GM03348 (cell line): ENCODE data around the gene SV2A.
"Not testable (repeated sequence)": the region's sequence is repeated elsewhere in the genome, so short reads cannot be mapped to it uniquely, and the experiment has no call there.

ENCODE experiments used
- DNase-seq: peaks from one replicate; pipeline ENCODE4 v3.0.0; 2012; ENCODE audit warnings: low spot score

The SV2A gene

GRCh38 chr1:149929856-149930255, 12.2 kb upstream of the SV2A start:
- no peak for DNase-seq

DNA sequence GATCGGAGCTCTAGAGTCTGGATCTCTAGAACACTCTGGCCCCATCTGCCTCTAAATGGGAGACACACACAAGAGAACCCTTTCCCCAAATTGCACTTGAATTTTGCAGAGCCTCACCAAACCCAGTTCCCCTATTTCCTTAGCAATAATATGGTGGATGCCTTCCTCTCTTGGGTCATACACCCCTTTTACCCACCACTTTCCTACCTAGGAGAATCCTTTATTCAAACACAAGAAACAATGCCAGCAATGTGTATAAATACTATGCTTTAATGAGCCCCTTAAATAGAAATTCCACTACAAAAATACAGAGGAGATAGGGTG, 10.7 kb upstream of the SV2A start:
- DNase-seq: no peak

DNA sequence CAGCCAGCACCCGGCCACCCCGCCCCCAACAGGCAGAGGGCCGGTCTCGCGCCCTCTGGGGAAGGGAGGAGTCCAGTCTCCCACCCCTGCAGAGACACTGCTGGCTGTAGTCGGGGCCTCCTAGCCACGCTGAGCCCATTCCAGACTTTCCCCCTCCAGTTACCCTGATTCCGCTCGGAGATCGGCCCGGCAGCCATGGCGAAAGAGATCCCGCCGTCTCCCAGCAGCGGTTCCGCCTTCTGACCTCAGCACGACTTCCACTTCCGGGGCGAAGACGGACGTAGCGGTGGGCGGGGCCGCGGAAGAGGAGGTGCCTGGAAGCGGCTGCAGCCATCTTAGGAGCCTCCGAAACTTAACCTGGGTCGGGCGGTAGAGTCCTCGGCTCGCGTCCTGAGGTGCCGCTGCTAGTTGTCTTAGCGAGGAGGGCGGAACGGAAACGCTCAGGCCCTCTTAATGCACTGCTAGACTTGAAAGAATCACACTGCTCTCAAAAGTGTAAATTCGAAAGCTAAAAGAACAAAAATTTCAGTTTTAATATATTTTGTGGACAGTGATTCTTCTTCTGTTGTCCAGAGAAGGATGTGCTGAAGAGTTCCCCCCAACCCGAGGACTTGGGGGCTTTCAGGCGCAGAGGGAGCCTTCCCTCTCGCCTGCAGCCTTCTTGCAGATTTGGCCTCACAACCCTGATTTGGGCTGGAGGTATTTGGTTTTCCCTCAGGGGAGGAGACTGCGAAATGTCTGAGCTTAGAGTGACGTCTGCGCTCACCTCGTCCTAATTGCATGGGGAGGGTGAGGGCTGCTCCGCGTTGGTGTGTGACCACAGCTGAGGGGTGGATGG, 10.1 kb upstream of the SV2A start, which contains the start of gene SF3B4:
TSS of gene SF3B4 (minus strand) at position 241 of the 838 bp plus-strand sequence. CDS start at position 197, 44 bp downstream.
- peak; percentile 96 for DNase-seq

GRCh38 chr1:149927056-149927562, 9.5 kb upstream of the SV2A start:
- no peak for DNase-seq

DNA sequence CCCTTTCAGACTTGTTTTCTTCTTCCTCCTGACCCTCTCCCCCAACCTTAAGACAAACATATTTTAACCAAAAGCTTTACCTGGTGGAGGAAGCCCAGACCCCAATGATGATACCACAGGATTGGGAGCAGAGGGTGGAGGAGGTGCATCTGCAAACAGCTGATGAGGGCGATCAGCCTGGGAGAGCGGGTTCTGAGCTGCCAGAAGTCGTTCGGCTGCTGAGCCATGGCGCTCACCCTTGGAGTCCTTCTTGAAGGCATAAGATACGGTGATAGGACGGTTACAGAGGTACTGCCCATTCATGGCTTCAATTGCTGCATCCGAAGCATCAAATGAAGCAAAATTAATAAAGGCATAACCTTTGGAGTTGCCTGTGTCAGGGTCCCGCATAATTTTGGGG, 8.7 kb upstream of the SV2A start:
- no peak for DNase-seq

- no peak for DNase-seq
These were observed 8.1 kb upstream of the SV2A start for GRCh38 chr1:149925751-149926150.

- DNase-seq: no peak
These were observed 7.7 kb upstream of the SV2A start for GRCh38 chr1:149925345-149925744.

DNA sequence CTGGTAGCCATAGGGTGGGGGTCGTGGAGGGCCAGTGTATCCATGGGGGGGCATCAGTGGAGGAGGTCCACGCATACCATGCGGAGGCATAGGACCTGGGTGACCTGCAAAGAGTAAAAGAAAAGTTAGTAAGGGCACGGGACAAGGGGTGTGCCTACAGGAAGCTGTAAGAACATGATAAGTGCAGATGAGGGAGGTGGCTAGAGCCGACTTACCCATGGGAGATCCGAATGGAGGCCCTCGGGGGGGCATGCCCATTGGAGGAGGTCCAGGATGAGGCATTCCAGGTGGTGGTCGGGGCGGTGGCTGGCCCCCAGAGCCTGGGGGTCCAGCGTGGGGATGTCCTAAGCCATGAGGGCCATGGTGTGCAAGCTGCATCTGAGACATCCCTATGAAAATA, 6.0 kb upstream of the SV2A start:
- no peak for DNase-seq

DNA sequence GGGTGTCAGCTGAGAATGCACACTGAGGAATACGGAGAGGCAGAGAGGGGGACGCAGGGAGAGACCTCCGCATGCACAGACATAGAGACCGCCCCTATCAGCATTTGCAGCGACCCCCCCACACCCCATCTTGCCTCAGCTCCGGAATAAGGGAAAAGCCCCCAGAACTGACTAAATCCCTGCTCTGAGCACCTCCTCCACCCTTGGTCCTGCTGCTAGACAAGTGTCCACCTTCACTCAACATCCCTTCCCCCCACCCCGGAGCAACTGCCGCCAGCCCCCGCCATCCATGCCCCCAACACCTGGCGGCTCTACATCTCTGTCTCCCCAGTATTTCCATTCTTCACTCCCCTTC, 769 bp downstream of the SV2A start:
- no peak for DNase-seq

DNA sequence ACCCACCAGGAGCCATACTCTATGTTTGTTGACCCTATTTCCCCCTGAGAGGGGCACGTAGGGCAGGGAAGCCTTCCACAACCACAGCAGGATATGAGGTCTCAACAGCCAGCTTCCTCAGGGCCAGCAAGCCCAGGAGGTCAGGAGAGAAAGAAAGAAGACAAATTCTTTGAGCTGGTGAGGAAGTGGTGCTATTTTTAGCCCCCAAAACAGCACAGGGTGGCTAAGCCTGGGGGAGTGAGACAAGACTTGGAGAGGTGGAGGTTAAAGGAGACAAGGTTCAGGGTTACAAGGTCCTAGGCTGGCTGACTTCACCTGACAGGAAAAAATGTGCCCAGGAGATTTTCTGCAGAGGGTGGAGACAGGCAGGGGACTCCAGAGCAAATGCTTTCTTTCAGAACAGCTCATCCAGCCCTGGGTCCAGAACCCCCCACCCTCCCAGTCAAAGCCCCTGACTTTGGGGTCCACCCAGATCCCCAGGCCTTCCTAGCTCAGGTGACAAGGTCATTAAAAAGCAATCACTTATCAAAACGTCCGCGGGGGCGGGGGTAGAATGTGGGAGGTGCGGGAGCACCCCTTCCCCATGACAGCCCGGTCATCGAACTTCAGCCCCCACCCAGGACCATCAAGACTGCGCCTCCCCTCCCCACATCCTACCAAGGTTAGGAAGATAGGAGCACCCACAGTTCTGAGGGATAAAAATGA, 1.3 kb downstream of the SV2A start:
- no peak for DNase-seq

- no peak for DNase-seq
These were observed 2.0 kb downstream of the SV2A start for GRCh38 chr1:149915429-149916192.

DNA sequence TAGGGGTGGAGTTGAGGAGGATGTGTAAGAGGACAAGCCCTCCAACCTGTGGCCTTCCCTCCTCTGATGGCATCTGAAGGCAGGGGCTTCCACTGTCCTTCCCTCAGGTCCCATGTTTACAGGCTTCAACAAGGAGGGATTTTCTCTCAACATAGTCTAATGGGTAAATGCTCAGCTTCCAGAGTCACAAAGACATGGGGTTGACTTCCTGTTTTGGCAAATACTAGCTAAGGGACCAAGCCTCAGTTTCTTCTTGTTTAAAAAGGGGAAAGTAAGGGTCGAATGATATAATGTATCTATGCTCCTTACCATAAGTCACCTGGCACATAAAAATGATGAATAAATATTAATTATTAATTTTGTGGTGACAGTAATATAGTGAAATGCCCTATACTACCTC, 3.1 kb downstream of the SV2A start:
- no peak for DNase-seq

GRCh38 chr1:149906570-149907075, 11.0 kb downstream of the SV2A start:
- DNase-seq: no peak

- no peak for DNase-seq
These were observed 13.7 kb downstream of the SV2A start for GRCh38 chr1:149903836-149904491.

- DNase-seq: peak; percentile 95
These were observed 18.0 kb downstream of the SV2A start, which contains the start of gene BOLA1 for GRCh38 chr1:149899460-149900284. Gene BOLA1 (plus strand): TSS chr1:149899568. CDS start chr1:149900060, 492 bp downstream.

DNA sequence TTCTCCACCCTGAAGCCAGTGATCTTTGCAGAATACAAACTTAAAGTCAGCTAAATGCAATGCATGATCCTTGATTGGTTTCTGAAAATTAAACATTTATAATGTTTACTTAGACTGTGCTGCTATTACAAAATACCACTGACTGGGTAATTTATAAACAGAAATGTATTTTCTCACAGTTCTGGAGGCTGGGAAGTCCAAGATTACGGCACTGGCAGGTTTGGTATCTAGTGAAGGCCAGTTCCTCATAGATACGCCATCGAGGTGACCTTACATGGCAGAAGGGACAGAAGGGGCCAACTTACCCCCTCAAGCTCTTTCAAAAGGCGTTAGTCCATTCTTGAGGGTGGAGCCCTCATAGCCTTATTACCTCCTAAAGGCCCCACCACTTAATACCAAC, 21.1 kb downstream of the SV2A start:
- no peak for DNase-seq

GRCh38 chr1:149888999-149889289, 28.7 kb downstream of the SV2A start:
- DNase-seq: no peak

GRCh38 chr1:149888247-149888998, 29.2 kb downstream of the SV2A start:
- DNase-seq: peak; percentile 84

DNA sequence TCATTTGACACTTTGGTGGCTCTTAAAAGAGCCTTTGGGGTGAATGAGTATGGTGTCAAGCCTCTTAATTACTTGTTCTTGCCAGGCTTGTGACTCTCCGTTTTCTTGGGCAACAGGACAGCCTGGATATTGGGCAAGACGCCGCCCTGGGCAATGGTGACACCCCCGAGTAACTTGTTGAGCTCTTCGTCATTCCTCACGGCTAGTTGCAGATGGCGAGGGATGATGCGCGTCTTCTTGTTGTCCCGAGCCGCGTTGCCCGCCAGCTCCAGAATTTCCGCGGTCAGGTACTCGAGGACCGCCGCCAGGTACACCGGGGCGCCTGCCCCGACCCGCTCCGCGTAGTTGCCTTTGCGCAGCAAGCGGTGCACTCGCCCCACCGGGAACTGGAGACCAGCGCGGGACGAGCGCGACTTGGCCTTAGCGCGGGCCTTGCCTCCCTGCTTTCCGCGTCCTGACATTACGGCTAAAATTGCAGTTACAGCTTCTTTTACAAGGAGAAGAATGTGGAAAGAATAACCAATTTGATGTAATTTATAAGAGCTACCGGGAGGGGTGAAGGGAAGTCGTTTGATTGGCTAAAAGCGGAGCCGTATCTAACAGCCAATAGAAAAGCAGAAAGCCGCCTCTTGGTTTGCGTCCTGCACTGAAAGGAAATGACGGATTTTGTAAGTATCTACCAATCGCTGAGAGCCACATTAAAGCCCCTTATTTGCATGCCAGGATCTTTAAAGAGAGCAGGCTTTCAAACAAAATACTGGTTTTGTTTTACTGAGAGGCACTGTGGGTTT, 30.0 kb downstream of the SV2A start:
- DNase-seq: peak; percentile 94

- not testable (repeated sequence) for DNase-seq
These were observed 30.5 kb downstream of the SV2A start for GRCh38 chr1:149887196-149887455.
